ENCODE data around the gene RSF1. TPM values are rescaled to one million over a fixed set of nuclear protein-coding genes. Genes with fewer than 3 reads are reported as not detected.

The RSF1 gene
- total RNA-seq, 1 experiment from 2014 or later: 83.0 TPM

DNA sequence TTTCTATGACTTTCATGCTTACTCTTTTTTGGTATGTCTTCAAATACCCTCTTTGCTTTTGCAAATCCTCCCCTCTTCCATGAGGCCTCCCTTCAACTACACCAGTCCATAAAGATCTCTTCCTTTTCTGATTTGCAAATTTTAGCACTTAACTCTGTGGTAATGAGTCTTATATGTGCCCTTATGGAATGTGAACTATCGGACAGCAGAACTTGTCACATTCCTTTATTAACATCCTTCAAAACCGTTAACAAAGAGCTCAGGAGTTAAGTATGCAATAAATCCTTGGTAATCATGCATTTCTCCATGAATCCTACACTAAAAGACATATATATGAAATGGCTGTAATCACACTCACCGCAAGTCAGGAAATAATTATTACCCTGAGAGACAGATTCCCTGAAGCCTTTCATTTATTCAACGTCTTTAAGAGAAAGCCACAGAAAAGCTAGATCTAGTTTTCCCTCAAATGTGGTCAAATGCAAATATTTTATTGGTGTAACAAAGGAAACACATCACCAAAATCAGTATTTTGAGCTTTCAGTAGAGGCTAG is 190.3 kb downstream of the RSF1 start:
- DNase-seq (ENCODE audit: low read depth, low spot score): no peak
- TSS peak; percentile 6 for BruUV-seq (replicated peaks)
- CTCF ChIA-PET: interaction anchor here (0.7 kb wide), 2 partner anchors 11 to 35 kb away, joined by 3 read pairs; no protein-coding TSS in a partner anchor
- ATAC-seq: no peak
- intact Hi-C loops (cut with micrococcal nuclease; ENCODE audit: unreplicated experiment): no loop called here
- Histone ChIP-seq H3K4me3 (ENCODE audit: low read depth in 2 of 2, low read length in 2 of 2) (no peak overlapping the region), H3K4me1 (ENCODE audit: control insufficient read depth, insufficient read depth, low read length) (no peaks in the 10 kb centered on the region), H3K9me3 (ENCODE audit: control insufficient read depth, insufficient read depth, low read depth, low read length) (no peaks in the 10 kb centered on the region), H3K36me3 (ENCODE audit: control insufficient read depth, insufficient read depth, low read length) (peaks cover 4% of the 10 kb centered on the region; the same call in 1 of the 2 replicates), H3K27ac (ENCODE audit: low read length) (no peak overlapping the region), H3K27me3 (ENCODE audit: control insufficient read depth, insufficient read depth, low read length) (no peaks in the 10 kb centered on the region)
- TF ChIP-seq, protein P1, sequence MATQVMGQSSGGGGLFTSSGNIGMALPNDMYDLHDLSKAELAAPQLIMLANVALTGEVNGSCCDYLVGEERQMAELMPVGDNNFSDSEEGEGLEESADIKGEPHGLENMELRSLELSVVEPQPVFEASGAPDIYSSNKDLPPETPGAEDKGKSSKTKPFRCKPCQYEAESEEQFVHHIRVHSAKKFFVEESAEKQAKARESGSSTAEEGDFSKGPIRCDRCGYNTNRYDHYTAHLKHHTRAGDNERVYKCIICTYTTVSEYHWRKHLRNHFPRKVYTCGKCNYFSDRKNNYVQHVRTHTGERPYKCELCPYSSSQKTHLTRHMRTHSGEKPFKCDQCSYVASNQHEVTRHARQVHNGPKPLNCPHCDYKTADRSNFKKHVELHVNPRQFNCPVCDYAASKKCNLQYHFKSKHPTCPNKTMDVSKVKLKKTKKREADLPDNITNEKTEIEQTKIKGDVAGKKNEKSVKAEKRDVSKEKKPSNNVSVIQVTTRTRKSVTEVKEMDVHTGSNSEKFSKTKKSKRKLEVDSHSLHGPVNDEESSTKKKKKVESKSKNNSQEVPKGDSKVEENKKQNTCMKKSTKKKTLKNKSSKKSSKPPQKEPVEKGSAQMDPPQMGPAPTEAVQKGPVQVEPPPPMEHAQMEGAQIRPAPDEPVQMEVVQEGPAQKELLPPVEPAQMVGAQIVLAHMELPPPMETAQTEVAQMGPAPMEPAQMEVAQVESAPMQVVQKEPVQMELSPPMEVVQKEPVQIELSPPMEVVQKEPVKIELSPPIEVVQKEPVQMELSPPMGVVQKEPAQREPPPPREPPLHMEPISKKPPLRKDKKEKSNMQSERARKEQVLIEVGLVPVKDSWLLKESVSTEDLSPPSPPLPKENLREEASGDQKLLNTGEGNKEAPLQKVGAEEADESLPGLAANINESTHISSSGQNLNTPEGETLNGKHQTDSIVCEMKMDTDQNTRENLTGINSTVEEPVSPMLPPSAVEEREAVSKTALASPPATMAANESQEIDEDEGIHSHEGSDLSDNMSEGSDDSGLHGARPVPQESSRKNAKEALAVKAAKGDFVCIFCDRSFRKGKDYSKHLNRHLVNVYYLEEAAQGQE (IDR thresholded peaks at IDR 0.05; ENCODE audit: insufficient read depth in 1 of 2, low read depth in 2 of 2, low read length in 1 of 2): no peak
- TF ChIP-seq POLR2AphosphoS5 (IDR thresholded peaks at IDR 0.05; ENCODE audit: low read depth, low read length) (no peak), TCF7L2 (IDR thresholded peaks at IDR 0.05; ENCODE audit: low read depth, low read length) (no peak), SIN3A (IDR thresholded peaks at IDR 0.05; ENCODE audit: borderline replicate concordance, insufficient read depth, low read depth, low read length) (no peak)
- TF ChIP-seq, protein P2, sequence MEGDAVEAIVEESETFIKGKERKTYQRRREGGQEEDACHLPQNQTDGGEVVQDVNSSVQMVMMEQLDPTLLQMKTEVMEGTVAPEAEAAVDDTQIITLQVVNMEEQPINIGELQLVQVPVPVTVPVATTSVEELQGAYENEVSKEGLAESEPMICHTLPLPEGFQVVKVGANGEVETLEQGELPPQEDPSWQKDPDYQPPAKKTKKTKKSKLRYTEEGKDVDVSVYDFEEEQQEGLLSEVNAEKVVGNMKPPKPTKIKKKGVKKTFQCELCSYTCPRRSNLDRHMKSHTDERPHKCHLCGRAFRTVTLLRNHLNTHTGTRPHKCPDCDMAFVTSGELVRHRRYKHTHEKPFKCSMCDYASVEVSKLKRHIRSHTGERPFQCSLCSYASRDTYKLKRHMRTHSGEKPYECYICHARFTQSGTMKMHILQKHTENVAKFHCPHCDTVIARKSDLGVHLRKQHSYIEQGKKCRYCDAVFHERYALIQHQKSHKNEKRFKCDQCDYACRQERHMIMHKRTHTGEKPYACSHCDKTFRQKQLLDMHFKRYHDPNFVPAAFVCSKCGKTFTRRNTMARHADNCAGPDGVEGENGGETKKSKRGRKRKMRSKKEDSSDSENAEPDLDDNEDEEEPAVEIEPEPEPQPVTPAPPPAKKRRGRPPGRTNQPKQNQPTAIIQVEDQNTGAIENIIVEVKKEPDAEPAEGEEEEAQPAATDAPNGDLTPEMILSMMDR (IDR thresholded peaks at IDR 0.05): no peak
- POLR2A ChIA-PET: interaction anchor here (0.6 kb wide), 1 partner anchor 151 kb away, joined by 7 read pairs; no protein-coding TSS in a partner anchor
- in situ Hi-C loops (cut with HindIII; ENCODE audit: low pct_unique_long_range_greater_than_20kb, low sequenced_read_pairs): no loop called here

DNA sequence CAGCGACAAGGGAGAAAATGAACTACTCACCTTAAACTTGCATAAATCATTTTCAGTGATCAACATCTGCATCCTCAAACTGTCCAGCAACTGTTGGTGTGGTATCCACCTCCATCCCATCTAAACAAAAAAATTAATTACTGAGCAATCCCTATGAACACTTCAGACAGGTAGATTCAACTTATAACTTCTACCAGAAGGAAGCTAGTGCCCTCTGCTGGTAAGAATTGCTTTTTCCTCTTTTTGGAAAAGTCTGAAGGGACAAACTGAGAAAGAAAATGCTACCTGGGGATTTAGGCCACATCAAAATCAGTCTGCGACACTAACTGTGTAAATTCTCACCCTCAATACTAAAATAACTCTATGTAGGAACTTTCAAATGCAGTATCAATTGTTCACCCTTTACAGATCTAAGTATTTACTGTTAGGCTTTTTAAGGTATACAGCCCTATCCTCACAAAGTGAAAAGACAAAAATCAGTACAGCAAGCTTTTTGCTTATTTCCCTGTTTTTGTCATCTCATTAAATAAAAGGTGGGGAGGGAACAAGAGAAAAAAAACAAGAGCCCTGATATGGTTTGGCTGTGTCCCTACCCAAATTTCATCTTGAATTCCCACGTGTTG is 200.8 kb downstream of the RSF1 start:
- POLR2A ChIA-PET: interaction anchor here (0.7 kb wide), 1 partner anchor 15 kb away, joined by 3 read pairs; no protein-coding TSS in a partner anchor
- TF ChIP-seq, protein P1 (IDR thresholded peaks at IDR 0.05; ENCODE audit: insufficient read depth in 1 of 2, low read depth in 2 of 2, low read length in 1 of 2): no peak
- TF ChIP-seq, protein P2 (IDR thresholded peaks at IDR 0.05): peak; percentile 85; the same call in 1 of the 2 replicates
- TF ChIP-seq POLR2AphosphoS5 (IDR thresholded peaks at IDR 0.05; ENCODE audit: low read depth, low read length): no peak
- no peak overlapping the region for H3K27ac ChIP-seq (ENCODE audit: low read length)
- H3K4me3 ChIP-seq (ENCODE audit: low read depth in 2 of 2, low read length in 2 of 2): no peak overlapping the region
- H3K9me3 ChIP-seq (ENCODE audit: control insufficient read depth, insufficient read depth, low read depth, low read length): no peaks in the 10 kb centered on the region
- intact Hi-C loops (cut with micrococcal nuclease; ENCODE audit: unreplicated experiment) (no loop called here), in situ Hi-C loops (cut with HindIII; ENCODE audit: low pct_unique_long_range_greater_than_20kb, low sequenced_read_pairs) (no loop called here)
- H3K36me3 ChIP-seq (ENCODE audit: control insufficient read depth, insufficient read depth, low read length): peaks cover 35% of the 10 kb centered on the region
- no peaks in the 10 kb centered on the region for H3K4me1 ChIP-seq (ENCODE audit: control insufficient read depth, insufficient read depth, low read length)
- DNase-seq (ENCODE audit: low read depth, low spot score) (peak; percentile 64), ATAC-seq (peak; percentile 76)
- BruUV-seq (replicated peaks): no TSS peak
- no peaks in the 10 kb centered on the region for H3K27me3 ChIP-seq (ENCODE audit: control insufficient read depth, insufficient read depth, low read length)
- CTCF ChIA-PET: interaction anchor here (0.6 to 1.1 kb wide), 6 partner anchors 9 to 523 kb away, joined by 3 to 4 read pairs (median 3); no protein-coding TSS in a partner anchor

All from Panc1 (cell line).